ENCODE measurements around the gene ARRB2. TPM values are rescaled to one million over a fixed set of nuclear protein-coding genes. Genes with fewer than 3 reads are reported as not detected.

The ARRB2 gene
- total and polyA plus RNA-seq, 2 of the 4 experiments (the other 2 are of a cell fraction): 3.9 to 10.6 TPM

GRCh38 chr17:4759776-4760236, 49.4 kb downstream of the ARRB2 start:
- no peak for DNase-seq
- Histone ChIP-seq H3K4me1 (ENCODE audit: control insufficient read depth, insufficient read depth, low read length) (no peaks in the 10 kb centered on the region), H3K18ac (ENCODE audit: low read depth, low read length) (no peak overlapping the region), H2AK5ac (ENCODE audit: low read depth, low read length) (no peak overlapping the region), H2AK9ac (replicated peaks; ENCODE audit: low read depth, low read length, poor library complexity) (no peak overlapping the region), H3K4me2 (ENCODE audit: low read depth, low read length) (no peak overlapping the region), H4K5ac (ENCODE audit: low read depth, low read length) (no peak overlapping the region), H3K4ac (ENCODE audit: low read depth, low read length) (no peak overlapping the region), H3K9me1 (ENCODE audit: insufficient read depth, low read length) (0 out of 2 replicates have a peak, but pooled peaks cover 3% of the 10 kb centered on the region), H3K36me3 (ENCODE audit: control insufficient read depth, insufficient read depth, low read length) (no peaks in the 10 kb centered on the region), H2BK15ac (ENCODE audit: low read depth, low read length) (no peak overlapping the region), H3K79me1 (ENCODE audit: low read depth in 1 of 2, low read length in 2 of 2) (no peaks in the 10 kb centered on the region), H3K27me3 (ENCODE audit: control insufficient read depth, insufficient read depth, low read length) (peaks cover 30% of the 10 kb centered on the region), H3K4me3 (ENCODE audit: insufficient read depth, low read depth, low read length) (no peak overlapping the region), H3K23ac (ENCODE audit: low read depth, low read length) (no peak overlapping the region; the same call in 1 of the 2 replicates), H4K8ac (ENCODE audit: low read depth in 2 of 2, low read length in 2 of 2) (no peak overlapping the region), H2BK120ac (ENCODE audit: low read depth, low read length) (no peak overlapping the region), H2BK20ac (ENCODE audit: low read depth, low read length) (no peak overlapping the region), H2BK5ac (ENCODE audit: low read depth, low read length, poor library complexity, severe bottlenecking) (no peak overlapping the region), H2AFZ (replicated peaks; ENCODE audit: low read length, poor library complexity) (no peak overlapping the region), H3K9ac (ENCODE audit: low read depth, low read length) (no peak overlapping the region), H3K9me3 (ENCODE audit: control insufficient read depth, insufficient read depth, low read length) (no peaks in the 10 kb centered on the region), H3K14ac (replicated peaks; ENCODE audit: low read depth, low read length) (no peak overlapping the region), H3K27ac (ENCODE audit: insufficient read depth, low read length) (no peak overlapping the region), H4K91ac (ENCODE audit: insufficient read depth, low read depth, low read length) (no peak overlapping the region), H4K20me1 (ENCODE audit: insufficient read depth, low read length) (no peaks in the 10 kb centered on the region), H3K56ac (ENCODE audit: extremely low read depth, insufficient read depth, low read length) (no peak overlapping the region)
- in situ Hi-C loops (cut with MboI; ENCODE audit: low sequenced_read_pairs) (no loop called here), dilution Hi-C loops (cut with HindIII; ENCODE audit: low sequenced_read_pairs, unreplicated experiment) (no loop called here), intact Hi-C loops (cut with micrococcal nuclease) (no loop called here)
- ChIA-PET POLR2A (ENCODE audit: unreplicated experiment) (no interaction called here), CTCF (no interaction called here)
- BruUV-seq (replicated peaks): no TSS peak
- 0 out of 2 replicates have a peak, but pooled peaks have one; percentile 15 for TF ChIP-seq BHLHE40 (IDR thresholded peaks at IDR 0.05; ENCODE audit: low read depth, low read length)
- no peak for TF ChIP-seq ELK1 (IDR thresholded peaks at IDR 0.05; ENCODE audit: borderline replicate concordance, low read depth, low read length)
- ATAC-seq (ENCODE audit: low read depth): no peak
- no CpG with 5 or more reads among the region's 10 CpGs for WGBS, 2 experiments (ENCODE audit: extremely low coverage in 2 of 2, insufficient read length in 1 of 2)
